Activated T-cell treated with anti-CD3 and anti-CD28 coated beads for 4 hours (primary cell): ENCODE measurements around the gene NDUFA11.
"Not testable (repeated sequence)": the region's sequence is repeated elsewhere in the genome, so short reads cannot be mapped to it uniquely, and the experiment has no call there.

Source experiments
- DNase-seq: peaks from one replicate; pipeline ENCODE4 v3.0.0-alpha.2; 2020

Gene NDUFA11

DNA sequence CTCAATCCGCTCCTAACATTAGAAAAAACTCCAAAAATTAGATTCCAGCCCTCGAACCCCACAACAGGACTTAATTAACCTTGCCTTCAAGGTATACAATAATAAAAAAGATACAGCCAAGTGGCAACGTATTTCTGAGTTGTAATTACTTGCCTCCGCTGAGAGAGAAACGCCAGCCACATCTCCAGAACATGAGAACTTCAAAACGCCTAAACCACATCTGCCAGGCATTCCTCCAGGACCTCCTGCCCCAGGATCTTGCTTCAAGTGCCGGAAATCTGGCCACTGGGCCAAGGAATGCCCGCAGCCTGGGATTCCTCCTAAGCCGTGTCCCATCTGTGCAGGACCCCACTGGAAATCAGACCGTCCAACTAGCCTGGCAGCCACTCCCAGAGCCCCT lies 49.5 kb downstream of the NDUFA11 start:
- DNase-seq = not testable (repeated sequence)

DNA sequence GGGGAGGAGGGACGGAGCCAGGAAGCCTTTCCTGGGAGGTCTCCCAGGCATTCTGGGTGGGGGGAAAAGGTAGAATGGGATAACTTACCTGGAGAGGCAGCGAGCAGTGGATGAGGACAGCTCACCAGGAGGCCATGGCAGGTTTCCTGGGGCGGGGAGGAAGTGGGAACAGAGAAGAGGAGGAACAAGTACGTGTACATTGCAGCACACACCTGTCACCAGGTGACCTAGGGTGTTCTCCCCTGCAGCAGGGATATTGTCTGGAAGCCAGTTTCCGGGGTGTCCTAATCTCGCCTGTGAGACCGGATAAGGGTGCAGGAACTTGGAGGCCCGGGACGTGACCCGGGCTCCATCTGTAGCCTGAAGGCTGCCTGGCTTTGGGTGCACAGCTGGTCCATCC lies 52.3 kb downstream of the NDUFA11 start, which contains the start of gene FUT3:
Gene FUT3, minus strand, starts transcription at position 148 of the 400 bp plus-strand sequence.
- DNase-seq = no peak

DNA sequence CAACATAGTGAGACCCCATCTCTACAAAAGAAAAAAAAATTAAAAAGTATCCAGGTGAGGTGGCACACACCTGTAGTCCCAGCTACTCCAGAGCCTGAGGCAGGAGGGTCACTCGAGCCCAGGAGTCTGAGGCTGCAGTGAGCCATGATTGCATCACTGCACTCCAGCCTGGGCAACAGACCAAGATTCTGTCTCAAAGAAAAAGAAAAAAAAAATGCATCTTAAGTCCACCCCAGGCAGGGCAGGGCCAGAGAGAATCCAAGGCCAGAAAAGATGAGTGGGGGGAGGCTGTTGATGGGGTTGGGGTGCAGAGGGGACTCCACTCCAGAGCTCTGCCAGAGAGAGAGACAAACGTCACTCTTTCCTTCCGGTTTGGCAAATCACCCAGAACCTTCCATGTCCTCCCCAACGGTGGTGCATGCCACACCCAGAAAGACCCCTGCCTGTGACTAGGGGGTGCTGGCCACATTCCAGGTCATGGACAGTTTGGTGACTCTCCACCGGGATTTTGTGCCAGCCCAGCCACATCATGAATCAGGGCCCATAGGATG lies 52.8 kb downstream of the NDUFA11 start:
- DNase-seq = no peak

DNA sequence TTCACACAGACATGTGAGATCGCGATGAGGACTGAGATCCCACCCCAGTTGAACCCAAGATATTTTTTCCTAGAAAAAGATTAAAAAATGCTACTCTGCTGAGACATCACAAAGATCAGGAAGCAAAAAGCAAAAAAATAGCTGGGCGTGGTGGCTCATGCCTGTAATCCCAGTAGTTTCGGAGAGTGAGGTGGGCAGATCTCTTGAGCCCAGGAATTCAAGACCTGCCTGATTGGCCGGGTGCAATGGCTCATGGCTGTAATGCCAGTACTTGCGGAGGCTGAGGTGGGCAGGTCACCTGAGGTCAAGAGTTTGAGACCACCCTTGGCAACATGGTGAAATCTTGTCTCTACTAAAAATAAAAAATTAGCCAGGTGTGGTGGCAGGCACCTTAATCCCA lies 53.4 kb downstream of the NDUFA11 start:
- DNase-seq = no peak

DNA sequence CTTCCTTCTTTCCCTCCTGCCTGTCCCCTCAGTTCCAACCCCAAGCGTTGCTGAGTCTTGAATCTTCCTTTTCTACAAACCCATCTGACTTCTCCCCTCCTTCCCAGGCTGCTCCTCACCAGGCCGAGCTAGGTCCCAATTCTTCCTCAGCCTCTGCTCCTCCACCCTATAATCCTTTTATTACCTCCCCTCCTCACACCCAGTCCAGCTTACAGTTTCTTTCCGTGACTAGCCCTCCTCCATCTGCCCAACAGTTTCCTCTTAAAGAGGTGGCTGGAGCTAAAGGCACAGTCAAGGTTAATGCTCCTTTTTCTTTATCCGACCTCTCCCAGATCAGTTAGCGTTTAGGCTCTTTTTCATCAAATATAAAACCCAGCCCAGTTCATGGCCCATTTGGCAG lies 55.0 kb downstream of the NDUFA11 start:
- not testable (repeated sequence) for DNase-seq

DNA sequence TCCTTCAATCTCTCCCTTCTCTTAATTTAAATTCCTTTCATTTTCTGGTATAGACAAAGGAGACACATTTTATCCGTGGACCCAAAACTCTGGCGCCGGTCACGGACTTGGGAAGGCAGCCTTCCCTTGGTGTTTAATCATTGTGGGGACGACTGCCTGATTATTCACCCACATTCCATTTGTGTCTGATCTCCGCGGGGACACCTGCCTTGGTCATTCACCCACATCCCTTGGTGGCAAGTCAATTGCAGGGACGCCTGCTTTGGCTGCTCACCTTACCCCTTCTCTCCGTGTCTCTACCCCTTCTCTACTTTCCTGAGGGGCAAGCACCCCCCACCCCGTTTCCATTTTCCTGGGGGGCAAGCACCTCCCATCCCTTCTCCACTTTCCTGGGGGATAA lies 55.7 kb downstream of the NDUFA11 start:
- DNase-seq = not testable (repeated sequence)
